GM18873 (cell line): ENCODE results near the gene TFCP2.
"Not testable (repeated sequence)": the region's sequence is repeated elsewhere in the genome, so short reads cannot be mapped to it uniquely, and the experiment has no call there.

ENCODE experiments used
- ATAC-seq: cut with Tn5 transposase; IDR thresholded peaks from one replicate; pipeline ENCODE4 v1.9.1; 2021; ENCODE audit warnings: mild to moderate bottlenecking, moderate library complexity, moderate number of reproducible peaks; ENCODE audit not compliant: unreplicated experiment, low FRiP score

Gene TFCP2

GRCh38 chr12:51085757-51086156 lies 87.2 kb downstream of the TFCP2 start:
- ATAC-seq = no peak

GRCh38 chr12:51083126-51083833 lies 89.7 kb downstream of the TFCP2 start, which contains the start of gene CSRNP2:
Gene CSRNP2 (minus strand): TSS chr12:51083596. CDS start chr12:51076561, 7,035 bp downstream.
- peak; percentile 91 for ATAC-seq

GRCh38 chr12:51082561-51083125 lies 90.3 kb downstream of the TFCP2 start:
- ATAC-seq = peak; percentile 14

GRCh38 chr12:51081421-51081820 lies 91.5 kb downstream of the TFCP2 start:
- ATAC-seq = no peak

- ATAC-seq = no peak
Measured at GRCh38 chr12:51080136-51080535, 92.8 kb downstream of the TFCP2 start.

- not testable (repeated sequence) for ATAC-seq
Measured at GRCh38 chr12:51078866-51079265, 94.1 kb downstream of the TFCP2 start.

GRCh38 chr12:51078346-51078745 lies 94.6 kb downstream of the TFCP2 start:
- ATAC-seq = not testable (repeated sequence)

- no peak for ATAC-seq
Measured at GRCh38 chr12:51077930-51078329, 95.0 kb downstream of the TFCP2 start.

- ATAC-seq = no peak
Measured at GRCh38 chr12:51076236-51076930, 96.6 kb downstream of the TFCP2 start.

- ATAC-seq = no peak
Measured at GRCh38 chr12:51075390-51075789, 97.5 kb downstream of the TFCP2 start.

GRCh38 chr12:51071663-51072062 lies 101.3 kb downstream of the TFCP2 start:
- ATAC-seq = no peak

- no peak for ATAC-seq
Measured at GRCh38 chr12:51070004-51070403, 102.9 kb downstream of the TFCP2 start.

- no peak for ATAC-seq
Measured at GRCh38 chr12:51067771-51068170, 105.2 kb downstream of the TFCP2 start.

GRCh38 chr12:51067229-51067628 lies 105.7 kb downstream of the TFCP2 start:
- ATAC-seq = no peak

GRCh38 chr12:51065530-51065929 lies 107.4 kb downstream of the TFCP2 start:
- no peak for ATAC-seq

GRCh38 chr12:51062631-51063397 lies 110.1 kb downstream of the TFCP2 start:
- ATAC-seq = no peak

- no peak for ATAC-seq
Measured at GRCh38 chr12:51059086-51059485, 113.8 kb downstream of the TFCP2 start.

GRCh38 chr12:51056242-51056641 lies 116.7 kb downstream of the TFCP2 start:
- ATAC-seq = no peak

GRCh38 chr12:51055060-51055459 lies 117.9 kb downstream of the TFCP2 start:
- ATAC-seq = no peak

- ATAC-seq = no peak
Measured at GRCh38 chr12:51051787-51052186, 121.1 kb downstream of the TFCP2 start.

GRCh38 chr12:51049525-51049924 lies 123.4 kb downstream of the TFCP2 start:
- no peak for ATAC-seq
